Stimulated activated memory B cell treated with anti-CD40 and anti-IgM and Interleukin-4, amounts not matched to agents 10 μg/mL and 1 μg/mL and 100 μg/mL, for 72 hours (primary cell): ENCODE measurements around the gene TSPYL2.
A peak's percentile ranks its signal among the peaks of the same experiment; 100 is the strongest.

Experiments
- ATAC-seq: fragments of 150-1000 bp; cut with Tn5 transposase; 2 replicates; pipeline ENCODE4 v1.10.0; 2021
- H3K27ac Mint-ChIP-seq: one replicate; pipeline ENCODE4 v1.8.0; 2022; ENCODE audit warnings: mild to moderate bottlenecking, mixed read lengths
- H3K27me3 Mint-ChIP-seq: one replicate; pipeline ENCODE4 v1.8.0; 2022; ENCODE audit warnings: mixed read lengths
- H3K36me3 Mint-ChIP-seq: one replicate; pipeline ENCODE4 v1.8.0; 2022; ENCODE audit warnings: mixed read lengths
- H3K4me1 Mint-ChIP-seq: one replicate; pipeline ENCODE4 v1.8.0; 2022; ENCODE audit warnings: mixed read lengths
- H3K4me3 Mint-ChIP-seq: one replicate; pipeline ENCODE4 v1.8.0; 2022; ENCODE audit warnings: mild to moderate bottlenecking, moderate library complexity, mixed read lengths
- H3K9me3 Mint-ChIP-seq: one replicate; pipeline ENCODE4 v1.8.0; 2022; ENCODE audit warnings: mixed read lengths

TSPYL2 gene

GRCh38 chrX:53081925-53082772, at the start of gene TSPYL2:
TSPYL2 (plus strand) TSS chrX:53082367; CDS start chrX:53082499, 132 bp downstream.
- ATAC-seq: peak; percentile 97
- H3K4me3 Mint-ChIP-seq: peak within 1 kb of the TSS; percentile 87
- H3K36me3 Mint-ChIP-seq: peaks cover 26% of the 10 kb centered on the region
- peak within 1 kb of the TSS; percentile 97 for H3K27ac Mint-ChIP-seq
- no peaks in the 10 kb centered on the region for H3K9me3 Mint-ChIP-seq
- no peaks in the 10 kb centered on the region for H3K27me3 Mint-ChIP-seq
- H3K4me1 Mint-ChIP-seq: peaks cover 37% of the 10 kb centered on the region

DNA sequence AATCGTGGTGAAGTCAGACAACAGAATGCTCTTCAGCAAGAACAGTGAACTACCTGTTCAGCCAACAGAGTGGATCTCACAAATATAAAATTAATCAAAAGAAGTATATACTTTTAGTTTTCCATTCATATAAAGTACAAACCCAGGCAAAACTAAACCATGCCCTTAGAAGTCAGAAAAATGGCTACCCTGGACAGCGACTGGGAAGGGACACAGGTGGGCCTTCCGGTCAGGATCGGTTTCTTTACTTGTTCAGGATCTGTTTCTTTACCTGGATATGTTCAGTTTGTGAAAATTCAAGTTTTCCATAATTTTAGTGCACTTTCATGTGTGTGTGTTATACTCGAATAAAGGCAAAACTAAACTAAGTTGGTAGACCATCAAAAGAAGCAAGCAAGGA, 46.0 kb upstream of the TSPYL2 start:
- Mint-ChIP-seq H3K27ac (no peak overlapping the region), H3K4me3 (no peak overlapping the region), H3K4me1 (peaks cover 5% of the 10 kb centered on the region), H3K36me3 (no peaks in the 10 kb centered on the region), H3K9me3 (no peaks in the 10 kb centered on the region), H3K27me3 (peaks cover 26% of the 10 kb centered on the region)
- no peak for ATAC-seq

GRCh38 chrX:53039236-53039635, 42.9 kb upstream of the TSPYL2 start:
- Mint-ChIP-seq H3K9me3 (no peaks in the 10 kb centered on the region), H3K4me3 (no peak overlapping the region), H3K4me1 (no peaks in the 10 kb centered on the region), H3K27me3 (peaks cover 26% of the 10 kb centered on the region), H3K36me3 (no peaks in the 10 kb centered on the region), H3K27ac (no peak overlapping the region)
- no peak for ATAC-seq

DNA sequence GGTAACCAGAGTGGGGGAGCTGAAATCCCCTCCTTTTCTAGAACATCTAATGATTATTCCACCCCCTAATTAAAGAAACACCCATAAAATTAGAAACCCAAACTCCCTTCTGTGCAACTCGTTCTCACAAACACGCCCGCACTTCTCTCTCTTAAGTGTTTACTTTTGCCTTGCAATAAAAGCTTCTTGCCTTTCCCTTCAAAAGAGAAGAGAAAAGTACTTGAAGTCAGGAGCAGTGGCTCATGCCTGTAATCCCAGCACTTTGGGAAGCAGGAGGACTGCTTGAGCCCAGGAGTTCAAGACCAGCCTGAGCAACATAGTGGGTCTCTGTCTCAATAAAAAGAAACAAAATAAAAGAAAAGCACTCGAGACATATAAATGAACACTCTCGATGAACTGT, 37.2 kb upstream of the TSPYL2 start:
- H3K4me3 Mint-ChIP-seq: no peak overlapping the region

GRCh38 chrX:53047228-53047627, 34.9 kb upstream of the TSPYL2 start:
- Mint-ChIP-seq H3K36me3 (no peaks in the 10 kb centered on the region), H3K27ac (no peak overlapping the region), H3K27me3 (peaks cover 8% of the 10 kb centered on the region), H3K4me1 (no peaks in the 10 kb centered on the region), H3K4me3 (no peak overlapping the region), H3K9me3 (no peaks in the 10 kb centered on the region)
- ATAC-seq: no peak

More for the DNA sequence above, 37.2 kb upstream of the TSPYL2 start:
- Mint-ChIP-seq H3K27me3 (peaks cover 8% of the 10 kb centered on the region), H3K4me1 (no peaks in the 10 kb centered on the region), H3K9me3 (no peaks in the 10 kb centered on the region), H3K27ac (no peak overlapping the region), H3K36me3 (no peaks in the 10 kb centered on the region)
- ATAC-seq: no peak

DNA sequence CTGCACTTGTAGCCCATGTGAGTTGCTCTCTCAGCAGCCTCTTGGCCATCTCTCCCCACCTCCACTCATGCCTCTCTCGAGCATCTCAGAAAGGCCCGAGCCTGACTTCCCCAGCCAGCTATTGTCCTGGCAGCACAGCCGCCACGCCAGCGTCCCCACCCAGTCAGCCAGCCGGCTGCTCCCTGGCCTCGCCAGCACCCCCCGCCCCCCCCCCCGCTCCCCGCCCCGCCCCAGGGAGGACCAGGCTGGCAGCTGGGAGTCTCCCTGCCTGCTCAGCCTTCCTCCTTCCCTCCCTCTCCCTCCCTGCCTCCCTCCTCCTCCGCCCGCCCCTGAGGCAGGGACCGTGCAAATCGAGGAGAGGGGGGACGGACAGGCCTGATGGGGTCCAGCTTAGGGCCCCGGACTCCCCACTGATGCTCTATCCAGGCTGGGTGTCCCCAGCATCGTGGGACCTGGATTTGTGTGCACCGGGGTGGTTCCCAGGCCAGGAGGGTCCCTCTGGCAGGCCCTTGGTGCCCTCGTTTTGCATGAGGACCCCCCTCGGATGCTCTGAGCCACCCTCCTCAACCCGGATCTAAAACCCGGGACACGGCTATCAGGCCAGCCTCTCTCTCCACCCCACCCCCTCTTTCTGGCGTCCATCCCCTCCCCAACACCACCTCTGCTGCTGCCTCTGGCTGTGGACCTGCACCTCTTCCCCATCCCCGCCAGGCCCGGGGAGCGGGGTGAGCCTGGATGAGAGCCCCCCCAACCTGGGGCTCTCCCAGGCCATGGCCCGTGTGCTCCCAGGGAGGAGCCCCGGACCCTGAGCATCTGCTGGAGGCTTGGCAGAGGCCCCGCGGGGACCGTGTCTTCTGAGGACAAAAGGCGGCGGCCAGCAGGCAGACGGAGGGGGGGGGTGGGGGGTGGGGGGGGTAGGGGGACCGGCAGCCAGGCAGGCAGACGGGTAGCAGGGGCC, 33.7 kb upstream of the TSPYL2 start, which contains the start of gene GPR173:
Gene GPR173, plus strand, starts transcription at position 621 of the 958 bp plus-strand sequence. CDS start 27,833 bp downstream, outside the sequence.
- Mint-ChIP-seq H3K9me3 (no peaks in the 10 kb centered on the region), H3K4me1 (no peaks in the 10 kb centered on the region), H3K27me3 (peaks cover 8% of the 10 kb centered on the region), H3K27ac (no peak within 1 kb of the TSS), H3K36me3 (no peaks in the 10 kb centered on the region), H3K4me3 (peak within 1 kb of the TSS; percentile 2)
- no peak for ATAC-seq

- no peak for ATAC-seq
- H3K9me3 Mint-ChIP-seq: no peaks in the 10 kb centered on the region
- no peaks in the 10 kb centered on the region for H3K4me1 Mint-ChIP-seq
- no peaks in the 10 kb centered on the region for H3K36me3 Mint-ChIP-seq
- no peak overlapping the region for H3K27ac Mint-ChIP-seq
- H3K4me3 Mint-ChIP-seq: no peak overlapping the region
- peaks cover 8% of the 10 kb centered on the region for H3K27me3 Mint-ChIP-seq
Observed at GRCh38 chrX:53049127-53049517, 33.0 kb upstream of the TSPYL2 start.

DNA sequence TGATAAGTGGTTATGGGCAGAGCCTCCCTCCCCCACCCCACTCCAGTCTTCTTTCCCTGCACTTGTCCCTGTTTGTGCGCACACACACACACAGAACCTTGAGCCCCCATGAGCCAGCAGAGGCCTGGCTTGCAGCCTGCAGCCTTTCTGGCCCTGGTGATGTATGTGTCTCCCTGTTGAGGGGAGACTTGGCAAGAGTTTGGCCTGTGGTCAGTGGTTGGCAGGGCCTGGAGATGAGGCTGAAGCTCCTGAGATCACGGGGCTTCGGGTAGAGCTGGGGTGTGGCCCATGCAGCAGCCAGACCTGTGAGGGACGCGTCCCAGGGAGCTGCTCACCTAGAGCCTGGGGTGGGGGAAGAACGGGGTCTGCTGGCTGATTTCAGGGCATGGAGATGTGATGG, 31.3 kb upstream of the TSPYL2 start:
- Mint-ChIP-seq H3K4me3 (no peak overlapping the region), H3K27me3 (peaks cover 8% of the 10 kb centered on the region), H3K27ac (no peak overlapping the region), H3K9me3 (no peaks in the 10 kb centered on the region), H3K36me3 (no peaks in the 10 kb centered on the region), H3K4me1 (no peaks in the 10 kb centered on the region)
- ATAC-seq: no peak

DNA sequence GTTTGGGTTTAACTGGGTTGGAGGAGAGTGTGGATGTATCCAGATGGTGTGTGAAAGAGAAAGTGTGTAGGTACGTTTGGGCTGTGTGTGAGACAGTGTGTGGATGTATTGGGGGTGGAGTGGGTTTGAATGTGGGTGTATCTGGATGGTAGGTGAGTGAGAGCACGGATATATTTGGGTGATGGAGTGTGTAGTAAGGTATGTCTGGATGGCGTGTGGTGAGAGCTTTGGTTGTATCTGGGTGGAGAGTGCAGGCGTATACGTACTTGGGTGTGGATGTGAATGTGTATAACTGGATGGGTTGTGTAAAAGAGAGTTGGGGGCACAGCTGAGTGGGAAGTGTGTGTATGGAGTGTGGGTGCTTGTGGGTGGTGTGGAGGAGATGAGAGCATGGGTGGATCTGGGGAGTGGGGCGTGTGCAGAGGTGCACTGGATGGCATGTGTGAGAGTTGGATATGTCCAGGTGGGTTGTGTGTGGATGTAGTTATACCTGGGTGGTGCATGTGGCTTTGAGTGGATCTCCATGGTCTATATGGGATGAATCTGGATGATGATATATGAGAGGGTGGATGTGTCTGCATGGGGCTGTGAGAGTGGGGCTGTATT, 26.8 kb upstream of the TSPYL2 start:
- Mint-ChIP-seq H3K27ac (no peak overlapping the region), H3K4me1 (no peaks in the 10 kb centered on the region), H3K9me3 (no peaks in the 10 kb centered on the region), H3K36me3 (no peaks in the 10 kb centered on the region), H3K27me3 (no peaks in the 10 kb centered on the region), H3K4me3 (no peak overlapping the region)
- no peak for ATAC-seq

DNA sequence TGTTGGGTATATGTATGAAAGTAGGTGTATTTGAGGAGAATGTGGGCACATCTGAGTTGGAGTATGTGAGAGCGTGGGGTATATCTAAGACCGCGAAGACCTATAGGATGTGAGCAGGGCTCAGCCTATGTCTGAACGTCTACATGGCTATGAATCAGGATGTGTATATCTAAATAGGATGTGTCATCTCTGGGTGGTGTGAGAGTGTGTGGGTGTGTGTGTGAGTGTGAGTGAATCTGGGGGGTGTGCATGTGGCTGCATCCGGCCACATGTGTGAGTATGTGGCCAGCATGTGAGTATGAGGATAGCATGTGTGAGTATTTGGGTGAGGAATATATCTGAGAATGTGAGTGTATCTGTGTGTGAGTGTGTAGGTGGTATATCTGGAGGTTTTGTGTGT, 25.9 kb upstream of the TSPYL2 start:
- Mint-ChIP-seq H3K27ac (no peak overlapping the region), H3K4me3 (no peak overlapping the region), H3K9me3 (no peaks in the 10 kb centered on the region), H3K27me3 (no peaks in the 10 kb centered on the region), H3K4me1 (no peaks in the 10 kb centered on the region), H3K36me3 (no peaks in the 10 kb centered on the region)
- no peak for ATAC-seq

GRCh38 chrX:53065104-53065503, 17.1 kb upstream of the TSPYL2 start:
- H3K27ac Mint-ChIP-seq: no peak overlapping the region
- no peaks in the 10 kb centered on the region for H3K4me1 Mint-ChIP-seq
- H3K4me3 Mint-ChIP-seq: no peak overlapping the region
- no peaks in the 10 kb centered on the region for H3K27me3 Mint-ChIP-seq
- ATAC-seq: no peak
- no peaks in the 10 kb centered on the region for H3K36me3 Mint-ChIP-seq
- no peaks in the 10 kb centered on the region for H3K9me3 Mint-ChIP-seq

DNA sequence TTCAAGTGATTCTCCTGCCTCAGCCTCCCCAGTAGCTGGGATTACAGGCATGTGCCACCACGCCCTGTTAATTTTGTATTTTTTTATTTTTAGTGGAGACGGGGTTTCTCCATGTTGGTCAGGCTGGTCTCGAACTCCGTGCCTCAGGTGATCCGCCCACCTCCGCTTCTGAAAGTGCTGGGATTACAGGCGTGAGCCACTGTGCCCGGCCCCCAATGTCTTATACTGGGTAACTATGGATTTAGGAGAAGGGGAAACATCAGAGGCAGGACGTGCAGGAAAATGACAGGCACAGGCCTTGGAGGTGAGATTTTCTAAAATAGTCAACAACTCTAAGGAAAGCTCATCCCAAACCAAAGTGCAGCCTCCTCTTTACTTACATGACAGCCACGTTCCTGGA, 11.1 kb upstream of the TSPYL2 start:
- Mint-ChIP-seq H3K27ac (peak overlapping the region; percentile 84), H3K36me3 (no peaks in the 10 kb centered on the region), H3K9me3 (no peaks in the 10 kb centered on the region), H3K27me3 (no peaks in the 10 kb centered on the region), H3K4me1 (peaks cover 20% of the 10 kb centered on the region), H3K4me3 (no peak overlapping the region)
- no peak for ATAC-seq

DNA sequence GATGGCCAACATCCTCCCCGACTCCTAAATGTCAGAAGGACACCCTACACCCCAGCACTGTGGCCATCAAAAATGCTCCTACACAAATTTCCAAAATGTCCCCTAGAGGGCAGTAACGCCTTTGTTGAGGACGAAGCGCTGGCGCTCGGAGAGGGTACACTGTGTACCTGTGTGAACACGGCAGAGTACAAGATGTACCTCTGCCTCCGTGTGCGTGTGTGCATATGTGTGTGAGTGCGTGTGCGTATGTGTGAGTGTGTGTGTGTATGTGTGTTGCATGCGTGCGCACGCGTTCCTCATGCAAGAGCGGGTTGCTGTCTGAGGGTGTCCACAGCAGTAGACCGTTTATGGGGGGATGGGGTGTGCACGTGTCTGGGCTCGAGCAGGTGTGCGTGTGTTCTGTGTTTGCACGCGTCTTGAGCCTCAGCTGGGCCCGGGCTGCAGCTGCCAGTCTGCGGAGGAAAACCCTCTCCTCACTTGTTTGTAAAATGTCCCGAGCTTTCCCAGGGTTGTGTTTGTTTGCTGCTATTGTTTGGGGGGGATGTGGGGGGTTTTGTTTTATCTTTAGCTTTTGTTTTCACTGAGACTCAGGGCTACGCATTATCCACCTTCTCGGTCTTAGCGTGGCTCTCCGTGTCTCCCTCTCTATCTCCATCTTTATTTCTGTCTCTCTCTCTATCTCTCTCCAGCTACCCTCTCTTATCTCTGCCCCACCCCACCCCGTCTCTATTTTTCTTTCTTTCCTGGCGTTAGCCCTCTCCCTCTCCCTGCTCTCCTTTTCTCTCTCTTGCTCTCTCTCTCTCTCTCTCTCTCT, 10.4 kb upstream of the TSPYL2 start:
- ATAC-seq: peak; percentile 89
- Mint-ChIP-seq H3K27me3 (no peaks in the 10 kb centered on the region), H3K36me3 (no peaks in the 10 kb centered on the region), H3K4me3 (peak overlapping the region; percentile 78), H3K27ac (peak overlapping the region; percentile 84), H3K4me1 (peaks cover 20% of the 10 kb centered on the region), H3K9me3 (no peaks in the 10 kb centered on the region)

- Mint-ChIP-seq H3K27ac (peak overlapping the region; percentile 84), H3K4me3 (peak overlapping the region; percentile 78), H3K27me3 (no peaks in the 10 kb centered on the region), H3K4me1 (peaks cover 20% of the 10 kb centered on the region), H3K9me3 (no peaks in the 10 kb centered on the region), H3K36me3 (no peaks in the 10 kb centered on the region)
- peak; percentile 37 for ATAC-seq
Observed at GRCh38 chrX:53072418-53073114, 9.6 kb upstream of the TSPYL2 start.
